Endothelial cell of umbilical vein (primary cell): ENCODE results near the gene ADAM33. TPM values are rescaled to one million over a fixed set of nuclear protein-coding genes. Genes with fewer than 3 reads are reported as not detected.

Experiments used
- BruUV-seq: library from RNA; stranded (reverse); fragments of 400-500 nt; replicated peaks from 2 replicates; lab custom pipeline; 2021; lab: Mats Ljungman, UMichigan
- CTCF ChIA-PET: fragments of 300-600, 350-600 bp; sonication (Branson Sonifier 250); formaldehyde crosslinking; loops from one replicate; lab custom pipeline; 2021; ENCODE audit warnings: antibody characterized with exemption, inconsistent platforms; lab: Charles Lee
- POLR2A ChIA-PET: fragments of 300-600, 350-600 bp; sonication (Branson Sonifier 250); formaldehyde crosslinking; loops from one replicate; lab custom pipeline; 2021; ENCODE audit warnings: antibody characterized with exemption, inconsistent platforms; lab: Charles Lee
- DNase-seq: peaks from one replicate; pipeline ENCODE4 v3.0.0-alpha.2; 2011; ENCODE audit warnings: low read depth, low spot score
- FAIRE-seq: peaks from 2 replicates; lab custom pipeline; 2011; peaks lifted over from hg19 to GRCh38; lab: Jason Lieb, UNC
- H2AFZ ChIP-seq: 2 replicates; pipeline ENCODE4 v1.6.0; 2012; ENCODE audit warnings: low read depth, low read length, control low read depth, inconsistent platforms
- H3K27ac ChIP-seq: 2 replicates; pipeline ENCODE4 v1.5.1; 2011; ENCODE audit warnings: low read depth, mild to moderate bottlenecking, control low read depth, low read length, moderate library complexity; ENCODE audit not compliant: insufficient read depth
- H3K27me3 ChIP-seq, 2 experiments: 2 replicates each; pipeline versions ENCODE4 v1.6.0 to v1.6.1; 2011; ENCODE audit warnings: low read length in 2 of 2, mixed read lengths in 1 of 2; ENCODE audit not compliant: control insufficient read depth in 2 of 2, insufficient read depth in 2 of 2
- H3K36me3 ChIP-seq, 2 experiments: 2 replicates in 1 of 2; 3 replicates in 1 of 2; pipeline ENCODE4 v1.5.1; 2011; ENCODE audit warnings: low read length in 2 of 2, mild to moderate bottlenecking in 1 of 2, moderate library complexity in 1 of 2; ENCODE audit not compliant: control insufficient read depth in 2 of 2, insufficient read depth in 2 of 2; ENCODE audit errors: extremely low read depth in 1 of 2
- H3K4me1 ChIP-seq: 3 replicates; pipeline ENCODE4 v1.5.1; 2011; ENCODE audit warnings: mild to moderate bottlenecking, low read length; ENCODE audit not compliant: control insufficient read depth, insufficient read depth; ENCODE audit errors: extremely low read depth
- H3K4me2 ChIP-seq: 2 replicates; pipeline ENCODE4 v1.6.1; 2011; ENCODE audit warnings: low read length, control low read depth, mixed read lengths; ENCODE audit not compliant: insufficient read depth
- H3K4me3 ChIP-seq, 3 experiments: fragments of 200-600 bp in 1 of 3; sonication (generic), shearing (Covaris generic) in 1 of 3; replicated peaks in 1 of 3; 2 replicates each; pipeline ENCODE4 v1.5.1; 2011 to 2016; ENCODE audit warnings: control low read depth in 3 of 3, low read length in 3 of 3, mild to moderate bottlenecking in 2 of 3, inconsistent platforms in 1 of 3, low read depth in 1 of 3, moderate library complexity in 1 of 3; ENCODE audit not compliant: insufficient read depth in 1 of 3
- H3K79me2 ChIP-seq: 2 replicates; pipeline ENCODE4 v1.6.0; 2012; ENCODE audit warnings: low read length, inconsistent platforms; ENCODE audit not compliant: control insufficient read depth, insufficient read depth
- H3K9ac ChIP-seq: replicated peaks from 2 replicates; pipeline ENCODE3; 2011; ENCODE audit warnings: low read length, control low read depth; ENCODE audit not compliant: insufficient read depth; ENCODE audit errors: extremely low read depth
- H3K9me1 ChIP-seq: replicated peaks from 3 replicates; pipeline ENCODE4 v1.6.0; 2011; ENCODE audit warnings: mild to moderate bottlenecking, low read length; ENCODE audit not compliant: control insufficient read depth, insufficient read depth; ENCODE audit errors: extremely low read depth
- H3K9me3 ChIP-seq: replicated peaks from 2 replicates; pipeline ENCODE4 v1.5.1; 2012; ENCODE audit warnings: low read length, inconsistent platforms; ENCODE audit not compliant: control insufficient read depth, insufficient read depth
- H4K20me1 ChIP-seq: replicated peaks from 2 replicates; pipeline ENCODE3; 2011; ENCODE audit warnings: mild to moderate bottlenecking, low read length; ENCODE audit not compliant: control insufficient read depth, insufficient read depth; ENCODE audit errors: extremely low read depth
- EZH2 ChIP-seq: IDR thresholded peaks from 2 replicates; pipeline ENCODE4 v1.6.1; 2012; ENCODE audit warnings: borderline replicate concordance, low read depth, mild to moderate bottlenecking, moderate library complexity, low read length, inconsistent platforms; ENCODE audit not compliant: severe bottlenecking
- GATA2 ChIP-seq: IDR thresholded peaks from 2 replicates; pipeline ENCODE4 v1.7.0; 2011; ENCODE audit warnings: low read depth, mild to moderate bottlenecking, moderate library complexity, mixed read lengths, low read length; ENCODE audit not compliant: insufficient read length, insufficient read depth
- MYC ChIP-seq: IDR thresholded peaks from one replicate; pipeline ENCODE4 v1.6.1; 2011; ENCODE audit warnings: mild to moderate bottlenecking, low read depth, low read length
- POLR2A ChIP-seq: IDR thresholded peaks from 2 replicates; pipeline ENCODE4 v1.6.1; 2012; ENCODE audit warnings: low read depth, mild to moderate bottlenecking, control low read depth, low read length
- POLR2AphosphoS5 ChIP-seq: IDR thresholded peaks from 2 replicates; pipeline ENCODE4 v1.6.1; 2012; ENCODE audit warnings: low read depth, mild to moderate bottlenecking, control low read depth, low read length, moderate library complexity; ENCODE audit not compliant: insufficient read depth
- dilution Hi-C: fragments of 300-500 bp; cut with MboI; formaldehyde crosslinking; loops from one replicate; pipeline ENCODE4 v1.15.0; 2019; ENCODE audit warnings: low sequenced_read_pairs; ENCODE audit not compliant: extremely low pct_ligation_motif_present
- intact Hi-C: fragments of 100-400 bp; cut with micrococcal nuclease; formaldehyde crosslinking; loops from one replicate; pipeline ENCODE4 v1.10.0; 2022
- polyA plus RNA-seq, 4 experiments: library from polyadenylated mRNA; depleted of rRNA in 3 of 4; stranded (reverse) in 3 of 4; unstranded in 1 of 4; fragments of >200 nt; gene quantifications; 2 replicates each; pipeline versions ENCODE4 v1.2.1 to v1.2.3, GENCODE V29; 2011 to 2012; ENCODE audit warnings: missing spikeins in 1 of 4
- total RNA-seq: library from RNA; stranded (reverse); gene quantifications from 2 replicates; pipeline ENCODE4 v1.2.3, GENCODE V29; 2021
- TF ChIP-seq, protein P1 (sequence below), 2 donors: IDR thresholded peaks; 1 replicate in 1 of 2; 2 replicates in 1 of 2; pipeline ENCODE4 v1.5.1; 2011; ENCODE audit warnings: low read length in 2 of 2, mild to moderate bottlenecking in 2 of 2, moderate library complexity in 2 of 2, control low read depth in 1 of 2, inconsistent platforms in 1 of 2, low read depth in 1 of 2; ENCODE audit not compliant: insufficient read depth in 1 of 2; ENCODE audit errors: extremely low read depth in 1 of 2

The ADAM33 gene
- total and polyA plus RNA-seq, 2 donors (not counting 3 experiments of a cell fraction or from before 2014, with no cell fraction given): 0.06 to 0.18 TPM

GRCh38 chr20:3673221-3674070, 8.4 kb downstream of the ADAM33 start:
- ChIA-PET POLR2A (interaction anchor here (0.6 kb wide), 1 partner anchor 70 kb away, joined by 3 read pairs; no protein-coding TSS in a partner anchor), CTCF (interaction anchor here (0.9 to 2.2 kb wide), 5 partner anchors 9 to 111 kb away, joined by 3 to 35 read pairs (median 3); no protein-coding TSS in a partner anchor)
- no peak overlapping the region for H3K4me2 ChIP-seq
- no peak overlapping the region for H3K4me3 ChIP-seq
- peaks cover 32 to 39% of the 10 kb centered on the region in 2 experiments for H3K27me3 ChIP-seq
- H3K4me1 ChIP-seq: no peaks in the 10 kb centered on the region
- H3K9me3 ChIP-seq: no peaks in the 10 kb centered on the region
- intact Hi-C loops: no loop called here
- H3K79me2 ChIP-seq: no peaks in the 10 kb centered on the region
- FAIRE-seq: no peak
- TF ChIP-seq POLR2AphosphoS5 (no peak), EZH2 (peak; percentile 24)
- BruUV-seq: no TSS peak
- H3K9me1 ChIP-seq: no peaks in the 10 kb centered on the region
- no peak overlapping the region for H3K9ac ChIP-seq
- H2AFZ ChIP-seq: no peak overlapping the region
- no peak for DNase-seq
- no peak overlapping the region for H3K27ac ChIP-seq
- no peaks in the 10 kb centered on the region for H3K36me3 ChIP-seq
- dilution Hi-C loops: no loop called here
- no peaks in the 10 kb centered on the region for H4K20me1 ChIP-seq

- Histone ChIP-seq H3K9me1 (no peaks in the 10 kb centered on the region), H3K27me3 (peaks cover 31 to 39% of the 10 kb centered on the region in 2 experiments), H3K9ac (no peak overlapping the region), H3K4me2 (no peak overlapping the region), H3K36me3 (no peaks in the 10 kb centered on the region), H2AFZ (no peak overlapping the region), H3K4me1 (no peaks in the 10 kb centered on the region), H3K4me3 (no peak overlapping the region), H3K27ac (no peak overlapping the region), H3K9me3 (no peaks in the 10 kb centered on the region), H4K20me1 (no peaks in the 10 kb centered on the region), H3K79me2 (no peaks in the 10 kb centered on the region)
- TF ChIP-seq POLR2A (no peak), GATA2 (no peak), MYC (no peak), EZH2 (peak; percentile 88)
- TF ChIP-seq, protein P1, sequence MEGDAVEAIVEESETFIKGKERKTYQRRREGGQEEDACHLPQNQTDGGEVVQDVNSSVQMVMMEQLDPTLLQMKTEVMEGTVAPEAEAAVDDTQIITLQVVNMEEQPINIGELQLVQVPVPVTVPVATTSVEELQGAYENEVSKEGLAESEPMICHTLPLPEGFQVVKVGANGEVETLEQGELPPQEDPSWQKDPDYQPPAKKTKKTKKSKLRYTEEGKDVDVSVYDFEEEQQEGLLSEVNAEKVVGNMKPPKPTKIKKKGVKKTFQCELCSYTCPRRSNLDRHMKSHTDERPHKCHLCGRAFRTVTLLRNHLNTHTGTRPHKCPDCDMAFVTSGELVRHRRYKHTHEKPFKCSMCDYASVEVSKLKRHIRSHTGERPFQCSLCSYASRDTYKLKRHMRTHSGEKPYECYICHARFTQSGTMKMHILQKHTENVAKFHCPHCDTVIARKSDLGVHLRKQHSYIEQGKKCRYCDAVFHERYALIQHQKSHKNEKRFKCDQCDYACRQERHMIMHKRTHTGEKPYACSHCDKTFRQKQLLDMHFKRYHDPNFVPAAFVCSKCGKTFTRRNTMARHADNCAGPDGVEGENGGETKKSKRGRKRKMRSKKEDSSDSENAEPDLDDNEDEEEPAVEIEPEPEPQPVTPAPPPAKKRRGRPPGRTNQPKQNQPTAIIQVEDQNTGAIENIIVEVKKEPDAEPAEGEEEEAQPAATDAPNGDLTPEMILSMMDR (IDR thresholded peaks at IDR 0.05; ENCODE audit: extremely low read depth in 1 of 2, insufficient read depth in 1 of 2, low read depth in 1 of 2, low read length in 2 of 2): no peak
- dilution Hi-C loops (no loop called here), intact Hi-C loops (no loop called here)
- ChIA-PET CTCF (interaction anchor here (0.9 to 2.4 kb wide), 4 partner anchors 25 to 96 kb away, joined by 3 to 35 read pairs (median 8); no protein-coding TSS in a partner anchor), POLR2A (interaction anchor here (0.6 kb wide), 2 partner anchors 71 to 450 kb away, joined by 3 read pairs; no protein-coding TSS in a partner anchor)
- FAIRE-seq: no peak
- BruUV-seq: no TSS peak
- no peak for DNase-seq
Observed at GRCh38 chr20:3672547-3673171, 9.2 kb downstream of the ADAM33 start.
